ENCODE measurements around the gene TOM1L1. TPM values are rescaled to one million over a fixed set of nuclear protein-coding genes. Genes with fewer than 3 reads are reported as not detected.

TOM1L1 gene
- total RNA-seq, 1 experiment from 2014 or later = 55.4 TPM

DNA sequence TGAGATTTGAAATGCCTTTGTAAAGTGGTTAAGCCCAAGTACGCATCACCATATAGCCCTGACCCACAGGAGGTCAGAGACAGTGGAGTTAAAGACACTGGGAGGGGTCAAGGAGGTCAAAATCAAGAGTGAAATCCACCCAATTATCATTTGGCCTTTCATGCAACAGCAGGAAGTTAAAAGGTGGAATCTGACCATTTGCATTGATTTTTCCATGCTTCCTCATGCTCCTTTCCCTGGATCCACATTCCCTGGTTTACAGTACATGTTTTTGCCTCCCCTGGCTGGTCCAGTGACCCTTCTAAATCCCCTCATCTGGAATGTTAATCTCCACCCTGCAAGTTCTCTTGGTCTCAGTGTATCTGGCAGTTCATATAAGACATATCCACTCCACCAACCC is 36.6 kb upstream of the TOM1L1 start:
- Histone ChIP-seq H3K4me1 (ENCODE audit: insufficient read depth, low read length, poor library complexity, severe bottlenecking) (no peaks in the 10 kb centered on the region), H3K27ac (ENCODE audit: low read depth, low read length, poor library complexity, severe bottlenecking) (no peak overlapping the region), H3K9me3 (ENCODE audit: low read depth, low read length, poor library complexity, severe bottlenecking) (no peaks in the 10 kb centered on the region), H3K4me3 (ENCODE audit: low read depth, low read length, poor library complexity, severe bottlenecking) (no peak overlapping the region), H3K36me3 (ENCODE audit: insufficient read depth, low read length, poor library complexity, severe bottlenecking) (no peaks in the 10 kb centered on the region), H3K27me3 (replicated peaks; ENCODE audit: insufficient read depth, low read depth, low read length, poor library complexity) (no peaks in the 10 kb centered on the region)
- TF ChIP-seq, protein P1, sequence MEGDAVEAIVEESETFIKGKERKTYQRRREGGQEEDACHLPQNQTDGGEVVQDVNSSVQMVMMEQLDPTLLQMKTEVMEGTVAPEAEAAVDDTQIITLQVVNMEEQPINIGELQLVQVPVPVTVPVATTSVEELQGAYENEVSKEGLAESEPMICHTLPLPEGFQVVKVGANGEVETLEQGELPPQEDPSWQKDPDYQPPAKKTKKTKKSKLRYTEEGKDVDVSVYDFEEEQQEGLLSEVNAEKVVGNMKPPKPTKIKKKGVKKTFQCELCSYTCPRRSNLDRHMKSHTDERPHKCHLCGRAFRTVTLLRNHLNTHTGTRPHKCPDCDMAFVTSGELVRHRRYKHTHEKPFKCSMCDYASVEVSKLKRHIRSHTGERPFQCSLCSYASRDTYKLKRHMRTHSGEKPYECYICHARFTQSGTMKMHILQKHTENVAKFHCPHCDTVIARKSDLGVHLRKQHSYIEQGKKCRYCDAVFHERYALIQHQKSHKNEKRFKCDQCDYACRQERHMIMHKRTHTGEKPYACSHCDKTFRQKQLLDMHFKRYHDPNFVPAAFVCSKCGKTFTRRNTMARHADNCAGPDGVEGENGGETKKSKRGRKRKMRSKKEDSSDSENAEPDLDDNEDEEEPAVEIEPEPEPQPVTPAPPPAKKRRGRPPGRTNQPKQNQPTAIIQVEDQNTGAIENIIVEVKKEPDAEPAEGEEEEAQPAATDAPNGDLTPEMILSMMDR (conservative IDR thresholded peaks at IDR 0.05; ENCODE audit: low read depth, low read length) = no peak
- TF ChIP-seq EZH2 (IDR thresholded peaks at IDR 0.05; ENCODE audit: borderline replicate concordance, low read depth, low read length, poor library complexity, severe bottlenecking) = no peak
- no TSS peak for BruUV-seq (replicated peaks)
- ChIA-PET POLR2A (ENCODE audit: low non-redundant PET) (no interaction called here), CTCF (no interaction called here)
- DNase-seq (ENCODE audit: low spot score) = no peak
- intact Hi-C loops (cut with micrococcal nuclease; ENCODE audit: unreplicated experiment) = no loop called here

DNA sequence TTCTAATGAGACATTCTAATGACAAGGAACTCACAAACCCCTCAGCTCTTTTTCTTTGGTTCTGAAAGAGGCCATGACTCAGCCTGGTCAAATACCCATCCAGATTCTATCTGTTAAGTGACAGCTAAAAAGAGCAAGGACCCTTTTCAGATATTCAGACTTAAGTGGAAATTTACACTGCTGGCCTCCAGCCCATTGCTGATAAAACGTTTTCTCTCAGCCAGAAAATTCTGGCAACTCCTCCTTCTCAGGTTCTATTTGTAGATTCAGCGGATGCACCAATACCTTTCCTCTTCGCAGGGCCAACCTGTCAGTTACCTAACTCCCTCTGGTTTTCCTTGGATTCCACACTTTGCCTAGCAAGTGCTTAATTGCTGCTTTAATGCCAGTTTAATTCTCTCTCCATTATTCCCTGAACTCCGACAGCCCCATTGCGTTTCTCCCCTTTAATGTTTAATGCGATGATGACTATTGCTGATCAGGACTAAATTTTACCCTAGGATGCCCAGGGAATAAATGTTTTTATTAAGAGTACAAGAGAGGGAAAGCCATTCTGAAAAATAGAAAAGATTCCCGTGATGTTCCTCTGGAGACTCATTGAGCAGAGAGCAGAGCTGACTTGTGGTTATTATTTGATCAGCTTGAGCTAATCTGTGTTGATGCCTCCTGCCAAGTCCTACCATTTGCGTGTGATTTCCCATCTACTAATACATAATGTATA is 35.9 kb upstream of the TOM1L1 start:
- Histone ChIP-seq H3K9me3 (ENCODE audit: low read depth, low read length, poor library complexity, severe bottlenecking) (no peaks in the 10 kb centered on the region), H3K4me1 (ENCODE audit: insufficient read depth, low read length, poor library complexity, severe bottlenecking) (no peaks in the 10 kb centered on the region), H3K4me3 (ENCODE audit: low read depth, low read length, poor library complexity, severe bottlenecking) (no peak overlapping the region), H3K36me3 (ENCODE audit: insufficient read depth, low read length, poor library complexity, severe bottlenecking) (no peaks in the 10 kb centered on the region), H3K27me3 (replicated peaks; ENCODE audit: insufficient read depth, low read depth, low read length, poor library complexity) (no peaks in the 10 kb centered on the region), H3K27ac (ENCODE audit: low read depth, low read length, poor library complexity, severe bottlenecking) (no peak overlapping the region)
- CTCF ChIA-PET = no interaction called here
- BruUV-seq (replicated peaks) = no TSS peak
- POLR2A ChIA-PET (ENCODE audit: low non-redundant PET) = no interaction called here
- intact Hi-C loops (cut with micrococcal nuclease; ENCODE audit: unreplicated experiment) = no loop called here
- no peak for DNase-seq (ENCODE audit: low spot score)
- TF ChIP-seq, protein P1 (conservative IDR thresholded peaks at IDR 0.05; ENCODE audit: low read depth, low read length) = no peak
- TF ChIP-seq EZH2 (IDR thresholded peaks at IDR 0.05; ENCODE audit: borderline replicate concordance, low read depth, low read length, poor library complexity, severe bottlenecking) = no peak

DNA sequence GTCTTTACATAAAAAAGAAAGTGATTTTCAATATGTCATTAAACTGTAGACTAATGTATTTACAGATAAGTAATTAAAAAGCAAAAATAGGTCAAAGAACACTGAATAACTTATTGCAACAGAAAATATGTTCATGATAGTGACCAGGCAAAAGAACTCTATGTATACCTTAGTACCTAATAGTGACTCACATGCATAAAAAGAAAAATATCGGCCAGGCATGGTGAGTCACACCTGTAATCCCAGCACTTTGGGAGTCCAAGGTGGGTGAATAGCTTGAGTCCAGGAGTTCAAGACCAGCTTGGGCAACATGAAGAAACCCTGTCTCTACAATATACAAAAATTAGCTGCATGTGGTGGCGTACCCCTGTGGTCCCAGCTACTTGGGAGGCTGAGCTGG is 33.0 kb upstream of the TOM1L1 start:
- Histone ChIP-seq H3K36me3 (ENCODE audit: insufficient read depth, low read length, poor library complexity, severe bottlenecking) (no peaks in the 10 kb centered on the region), H3K27ac (ENCODE audit: low read depth, low read length, poor library complexity, severe bottlenecking) (no peak overlapping the region), H3K4me3 (ENCODE audit: low read depth, low read length, poor library complexity, severe bottlenecking) (no peak overlapping the region), H3K9me3 (ENCODE audit: low read depth, low read length, poor library complexity, severe bottlenecking) (no peaks in the 10 kb centered on the region), H3K27me3 (replicated peaks; ENCODE audit: insufficient read depth, low read depth, low read length, poor library complexity) (no peaks in the 10 kb centered on the region), H3K4me1 (ENCODE audit: insufficient read depth, low read length, poor library complexity, severe bottlenecking) (no peaks in the 10 kb centered on the region)
- DNase-seq (ENCODE audit: low spot score) = no peak
- no peak for TF ChIP-seq EZH2 (IDR thresholded peaks at IDR 0.05; ENCODE audit: borderline replicate concordance, low read depth, low read length, poor library complexity, severe bottlenecking)
- TF ChIP-seq, protein P1 (conservative IDR thresholded peaks at IDR 0.05; ENCODE audit: low read depth, low read length) = no peak
- ChIA-PET POLR2A (ENCODE audit: low non-redundant PET) (no interaction called here), CTCF (no interaction called here)
- no TSS peak for BruUV-seq (replicated peaks)
- intact Hi-C loops (cut with micrococcal nuclease; ENCODE audit: unreplicated experiment) = no loop called here

Measured in A673 (cell line).